WTC11 (cell line): ENCODE results near the gene YARS1. TPM values are rescaled to one million over a fixed set of nuclear protein-coding genes. Genes with fewer than 3 reads are reported as not detected.

Experiments used
- ATAC-seq: fragments of 200-7000 bp; cut with Tn5 transposase; 2 replicates; pipeline ENCODE4 v1.10.0; 2021; ENCODE audit warnings: mild to moderate bottlenecking, moderate library complexity
- CTCF ChIA-PET: fragments of 300-600 bp; sonication (Branson Sonifier 250); formaldehyde crosslinking; loops from one replicate; lab custom pipeline; 2021; ENCODE audit warnings: antibody characterized with exemption; lab: Charles Lee
- POLR2A ChIA-PET: fragments of 350-600 bp; sonication (Branson Sonifier 250); formaldehyde crosslinking; loops from one replicate; lab custom pipeline; 2021; ENCODE audit warnings: antibody characterized with exemption; lab: Charles Lee
- DNase-seq: peaks from one replicate; pipeline ENCODE4 v3.0.0; 2021; ENCODE audit warnings: low spot score
- H3K27ac Mint-ChIP-seq: 2 replicates; pipeline ENCODE4 v1.8.0; 2021; ENCODE audit warnings: mixed read lengths
- H3K27me3 Mint-ChIP-seq: 2 replicates; pipeline ENCODE4 v1.8.0; 2021; ENCODE audit warnings: low read depth, mild to moderate bottlenecking, moderate library complexity, mixed read lengths
- H3K36me3 Mint-ChIP-seq: 2 replicates; pipeline ENCODE4 v1.8.0; 2021; ENCODE audit warnings: mixed read lengths
- H3K4me1 Mint-ChIP-seq: 2 replicates; pipeline ENCODE4 v1.8.0; 2022; ENCODE audit warnings: mixed read lengths
- H3K4me3 Mint-ChIP-seq: 2 replicates; pipeline ENCODE4 v1.8.0; 2021; ENCODE audit warnings: mild to moderate bottlenecking, moderate library complexity, mixed read lengths
- H3K9me3 Mint-ChIP-seq: 2 replicates; pipeline ENCODE4 v1.8.0; 2021; ENCODE audit warnings: mixed read lengths
- CREM ChIP-seq: sonication (generic); formaldehyde crosslinking; IDR thresholded peaks from 2 replicates; pipeline ENCODE4 v1.8.1; 2022; ENCODE audit warnings: mild to moderate bottlenecking, missing genetic modification reagents, moderate library complexity
- CTCF ChIP-seq: fragments of 200-600 bp; IDR thresholded peaks from 2 replicates; pipeline ENCODE4 v1.8.0; 2022; ENCODE audit warnings: antibody characterized with exemption
- E2F1 ChIP-seq: sonication (generic); formaldehyde crosslinking; IDR thresholded peaks from 2 replicates; pipeline ENCODE4 v1.8.0; 2022; ENCODE audit warnings: mild to moderate bottlenecking, missing genetic modification reagents
- ELF4 ChIP-seq: sonication (generic); formaldehyde crosslinking; IDR thresholded peaks from 2 replicates; pipeline ENCODE4 v1.8.1; 2022; ENCODE audit warnings: low read depth, mild to moderate bottlenecking, moderate library complexity, missing genetic modification reagents
- EMX1 ChIP-seq: fragments of 250-450 bp; sonication (Bioruptor Pico); IDR thresholded peaks from 2 replicates; pipeline ENCODE4 v1.8.0; 2021; ENCODE audit warnings: mild to moderate bottlenecking
- ERG ChIP-seq: fragments of 250-450 bp; sonication (Bioruptor Pico); IDR thresholded peaks from 2 replicates; pipeline ENCODE4 v1.8.0; 2021; ENCODE audit warnings: mild to moderate bottlenecking
- FOXK1 ChIP-seq: sonication (generic); formaldehyde crosslinking; IDR thresholded peaks from 2 replicates; pipeline ENCODE4 v1.8.0; 2022; ENCODE audit warnings: mild to moderate bottlenecking, moderate library complexity, missing genetic modification reagents
- FOXP1 ChIP-seq: sonication (generic); formaldehyde crosslinking; IDR thresholded peaks from 2 replicates; pipeline ENCODE4 v1.8.0; 2022; ENCODE audit warnings: missing genetic modification reagents, mild to moderate bottlenecking, moderate library complexity, borderline replicate concordance
- GRHL2 ChIP-seq: fragments of 250-450 bp; sonication (Bioruptor Pico); IDR thresholded peaks from 2 replicates; pipeline ENCODE4 v1.8.0; 2022; ENCODE audit warnings: mild to moderate bottlenecking, moderate library complexity; ENCODE audit not compliant: insufficient replicate concordance, severe bottlenecking
- MXD4 ChIP-seq: fragments of 250-450 bp; sonication (Bioruptor Pico); IDR thresholded peaks from 2 replicates; pipeline ENCODE4 v1.8.0; 2021; ENCODE audit warnings: mild to moderate bottlenecking, moderate library complexity, borderline replicate concordance
- MYBL2 ChIP-seq: sonication (generic); formaldehyde crosslinking; IDR thresholded peaks from 2 replicates; pipeline ENCODE4 v1.8.1; 2023; ENCODE audit warnings: mild to moderate bottlenecking, moderate library complexity, missing genetic modification reagents
- NFE2L1 ChIP-seq: sonication (generic); formaldehyde crosslinking; IDR thresholded peaks from 2 replicates; pipeline ENCODE4 v1.8.1; 2023; ENCODE audit warnings: missing genetic modification reagents
- NR1H2 ChIP-seq: sonication (generic); formaldehyde crosslinking; IDR thresholded peaks from 2 replicates; pipeline ENCODE4 v1.9.0; 2021; ENCODE audit warnings: mild to moderate bottlenecking, moderate library complexity, missing genetic modification reagents
- OVOL2 ChIP-seq: fragments of 250-450 bp; sonication (Bioruptor Pico); IDR thresholded peaks from 2 replicates; pipeline ENCODE4 v1.9.0; 2021; ENCODE audit warnings: mild to moderate bottlenecking, borderline replicate concordance
- PRDM15 ChIP-seq: sonication (generic); formaldehyde crosslinking; IDR thresholded peaks from 2 replicates; pipeline ENCODE4 v1.8.0; 2022; ENCODE audit warnings: missing genetic modification reagents
- RELA ChIP-seq: sonication (generic); formaldehyde crosslinking; IDR thresholded peaks from 2 replicates; pipeline ENCODE4 v1.8.1; 2022; ENCODE audit warnings: missing genetic modification reagents, mild to moderate bottlenecking, borderline replicate concordance
- RORB ChIP-seq: fragments of 250-450 bp; sonication (Bioruptor Pico); IDR thresholded peaks from 2 replicates; pipeline ENCODE4 v1.9.0; 2021; ENCODE audit warnings: mild to moderate bottlenecking
- TEAD4 ChIP-seq: sonication (generic); formaldehyde crosslinking; IDR thresholded peaks from 2 replicates; pipeline ENCODE4 v1.8.0; 2022; ENCODE audit warnings: mild to moderate bottlenecking, missing genetic modification reagents
- ZBTB21 ChIP-seq: sonication (generic); formaldehyde crosslinking; IDR thresholded peaks from 2 replicates; pipeline ENCODE4 v1.8.1; 2023; ENCODE audit warnings: mild to moderate bottlenecking, missing genetic modification reagents, borderline replicate concordance
- ZMAT4 ChIP-seq: fragments of 250-450 bp; sonication (Bioruptor Pico); IDR thresholded peaks from 2 replicates; pipeline ENCODE4 v1.9.0; 2021; ENCODE audit warnings: mild to moderate bottlenecking
- ZNF138 ChIP-seq: sonication (generic); formaldehyde crosslinking; conservative IDR thresholded peaks from 2 replicates; pipeline ENCODE4 v1.8.1; 2022; ENCODE audit warnings: mild to moderate bottlenecking, moderate library complexity, missing genetic modification reagents
- ZNF317 ChIP-seq: sonication (generic); formaldehyde crosslinking; IDR thresholded peaks from 2 replicates; pipeline ENCODE4 v1.8.1; 2023; ENCODE audit warnings: low read depth, mild to moderate bottlenecking, moderate library complexity, missing genetic modification reagents, borderline replicate concordance
- ZNF416 ChIP-seq: fragments of 250-450 bp; sonication (Bioruptor Pico); IDR thresholded peaks from 2 replicates; pipeline ENCODE4 v1.9.0; 2021; ENCODE audit warnings: mild to moderate bottlenecking, inconsistent platforms
- ZNF671 ChIP-seq: fragments of 250-450 bp; sonication (Bioruptor Pico); IDR thresholded peaks from 2 replicates; pipeline ENCODE4 v1.8.0; 2021; ENCODE audit warnings: mild to moderate bottlenecking
- total RNA-seq: library from RNA; stranded (reverse); gene quantifications from 3 replicates; pipeline ENCODE4 v1.2.3, GENCODE V29; 2021

YARS1 gene
- total RNA-seq, 1 experiment from 2014 or later, result 197 TPM

- ChIA-PET CTCF (interaction anchor here (0.6 to 1.8 kb wide), 3 partner anchors 8 to 14 kb away, joined by 3 to 6 read pairs (median 4); no protein-coding TSS in a partner anchor), POLR2A (interaction anchor here (0.6 kb wide), 2 partner anchors 49 to 786 kb away, joined by 3 to 4 read pairs; no protein-coding TSS in a partner anchor)
Observed at GRCh38 chr1:32763221-32763620, 53.9 kb downstream of the YARS1 start.

GRCh38 chr1:32761936-32762335 lies 55.2 kb downstream of the YARS1 start:
- TF ChIP-seq MXD4 (CRISPR knock-in tag) (no peak), NR1H2 (CRISPR knock-in tag) (no peak)
- Mint-ChIP-seq H3K36me3 (peaks cover 11% of the 10 kb centered on the region), H3K4me3 (peak overlapping the region; percentile 54; the same call in 1 of the 2 replicates), H3K9me3 (no peaks in the 10 kb centered on the region), H3K4me1 (peaks cover 85% of the 10 kb centered on the region), H3K27ac (peak overlapping the region; percentile 100), H3K27me3 (no peaks in the 10 kb centered on the region)
- DNase-seq (no peak), ATAC-seq (no peak)
- ChIA-PET POLR2A (interaction anchor here (1.1 to 2.1 kb wide), 2 partner anchors 11 to 50 kb away, joined by 4 to 8 read pairs; no protein-coding TSS in a partner anchor), CTCF (interaction anchor here (1.0 to 5.2 kb wide), 7 partner anchors 10 to 241 kb away, joined by 3 to 59 read pairs (median 9); no protein-coding TSS in a partner anchor)

More at GRCh38 chr1:32763221-32763620, 53.9 kb downstream of the YARS1 start:
- Mint-ChIP-seq H3K27me3 (no peaks in the 10 kb centered on the region), H3K4me1 (peaks cover 84% of the 10 kb centered on the region), H3K27ac (peak overlapping the region; percentile 96), H3K9me3 (no peaks in the 10 kb centered on the region), H3K4me3 (no peak overlapping the region), H3K36me3 (peaks cover 15% of the 10 kb centered on the region)
- ATAC-seq (no peak), DNase-seq (no peak)
- TF ChIP-seq MYBL2 (no peak), CTCF (no peak), ELF4 (no peak), MXD4 (CRISPR knock-in tag) (no peak), CREM (CRISPR knock-in tag) (no peak), RELA (CRISPR knock-in tag) (no peak), ZNF138 (CRISPR knock-in tag) (no peak), OVOL2 (no peak), FOXK1 (CRISPR knock-in tag) (no peak), PRDM15 (CRISPR knock-in tag) (no peak), TEAD4 (CRISPR knock-in tag) (no peak), ZNF671 (no peak), ERG (CRISPR knock-in tag) (no peak)

- ATAC-seq (peak; percentile 2), DNase-seq (peak; percentile 50)
- H3K27ac Mint-ChIP-seq, result peak overlapping the region; percentile 100
- ChIA-PET CTCF (interaction anchor here (0.7 to 5.2 kb wide), 9 partner anchors 11 to 241 kb away, joined by 3 to 59 read pairs (median 5); no protein-coding TSS in a partner anchor), POLR2A (interaction anchor here (0.5 to 2.1 kb wide), 3 partner anchors 12 to 49 kb away, joined by 3 to 8 read pairs (median 4); no protein-coding TSS in a partner anchor)
- H3K36me3 Mint-ChIP-seq, result peaks cover 11% of the 10 kb centered on the region
- H3K4me1 Mint-ChIP-seq, result peaks cover 84% of the 10 kb centered on the region
- H3K9me3 Mint-ChIP-seq, result no peaks in the 10 kb centered on the region
- H3K4me3 Mint-ChIP-seq, result peak overlapping the region; percentile 54
- H3K27me3 Mint-ChIP-seq, result no peaks in the 10 kb centered on the region
- TF ChIP-seq CREM (CRISPR knock-in tag) (no peak), ZMAT4 (CRISPR knock-in tag) (no peak), RELA (CRISPR knock-in tag) (no peak), ZNF416 (CRISPR knock-in tag) (no peak), FOXP1 (no peak), ZBTB21 (CRISPR knock-in tag) (no peak), E2F1 (no peak), RORB (CRISPR knock-in tag) (no peak), ZNF317 (no peak), GRHL2 (CRISPR knock-in tag) (no peak), NFE2L1 (CRISPR knock-in tag) (no peak), EMX1 (no peak)
Observed at GRCh38 chr1:32761253-32761877, 55.8 kb downstream of the YARS1 start.
